Measurements from ENCODE around the gene RNF44. TPM values are rescaled to one million over a fixed set of nuclear protein-coding genes. Genes with fewer than 3 reads are reported as not detected.

Gene RNF44
- total RNA-seq, 1 experiment from 2014 or later: 19.2 TPM

DNA sequence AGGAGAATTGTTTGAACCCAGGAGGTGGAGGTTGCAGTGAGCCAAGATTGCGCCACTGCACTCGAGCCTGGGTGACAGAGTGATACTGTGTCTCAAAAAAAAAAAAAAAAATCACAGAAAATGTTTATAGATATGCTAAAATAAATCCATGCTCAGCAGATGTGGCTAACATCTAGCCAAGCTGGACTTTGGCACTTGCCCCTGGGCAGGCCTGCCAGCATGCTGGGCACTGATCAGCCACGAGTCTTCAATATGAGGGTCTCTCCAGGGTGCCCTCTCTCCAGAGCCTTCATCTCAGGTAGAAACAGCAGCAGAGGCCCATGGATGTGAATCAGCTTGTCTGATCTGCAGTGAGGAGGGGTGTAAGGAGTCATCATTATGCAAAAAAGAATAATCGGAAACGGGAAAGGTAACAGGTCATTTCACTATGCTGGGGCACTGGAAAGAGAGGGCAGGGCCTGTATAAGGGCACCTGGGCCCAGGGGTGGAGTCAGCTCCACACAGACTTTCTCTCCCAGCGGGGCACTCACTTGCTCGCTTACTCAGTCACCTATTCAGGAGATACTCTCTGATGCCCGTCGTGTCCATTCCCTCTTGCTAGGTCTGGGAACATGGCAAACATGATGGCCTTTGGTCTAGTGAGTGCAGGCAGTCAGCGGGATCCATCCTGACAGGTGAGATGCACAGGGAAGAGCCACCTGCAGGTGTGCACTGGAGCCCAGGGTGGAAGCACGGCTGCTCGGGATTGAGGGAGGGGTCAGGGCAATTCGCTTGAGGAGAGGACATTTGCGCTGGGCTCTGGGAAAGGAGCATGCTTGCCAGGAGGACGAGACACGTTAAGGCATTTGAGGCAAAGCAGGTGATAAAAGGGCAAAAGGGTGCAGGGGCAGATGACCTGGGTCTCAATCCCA, 17.1 kb downstream of the RNF44 start:
- no peaks in the 10 kb centered on the region for H3K36me3 ChIP-seq (ENCODE audit: low read depth, low read length)
- H2AFZ ChIP-seq (ENCODE audit: low read length): no peak overlapping the region
- ATAC-seq (no peak), DNase-seq (no peak)
- no peaks in the 10 kb centered on the region for H3K9me2 ChIP-seq (replicated peaks; ENCODE audit: low read length)
- H3K9ac ChIP-seq (ENCODE audit: low read length): no peak overlapping the region
- BruUV-seq (replicated peaks): no TSS peak
- intact Hi-C loops (cut with micrococcal nuclease): no loop called here
- H3K27me3 ChIP-seq (ENCODE audit: low read length): no peaks in the 10 kb centered on the region
- H3K9me3 ChIP-seq (ENCODE audit: low read length): no peaks in the 10 kb centered on the region
- H3K4me1 ChIP-seq (ENCODE audit: insufficient read depth, low read length): no peaks in the 10 kb centered on the region
- no peak overlapping the region for H3K4me2 ChIP-seq (ENCODE audit: low read length)
- CTCF ChIA-PET: interaction anchor here (0.6 kb wide), 1 partner anchor 552 kb away, joined by 3 read pairs; no protein-coding TSS in a partner anchor
- H4K20me1 ChIP-seq (ENCODE audit: low read length): no peaks in the 10 kb centered on the region
- H3K27ac ChIP-seq (ENCODE audit: low read length): no peak overlapping the region
- no peaks in the 10 kb centered on the region for H3K79me2 ChIP-seq (ENCODE audit: low read length)
- POLR2A ChIA-PET (ENCODE audit: unreplicated experiment): no interaction called here
- H3F3A ChIP-seq (ENCODE audit: low read length, unreplicated experiment): no peaks in the 10 kb centered on the region
- no peak overlapping the region for H3K4me3 ChIP-seq (ENCODE audit: low read length)
- no peak for TF ChIP-seq EZH2 (IDR thresholded peaks at IDR 0.05; ENCODE audit: low read length, unreplicated experiment)
- TF ChIP-seq, protein P1, sequence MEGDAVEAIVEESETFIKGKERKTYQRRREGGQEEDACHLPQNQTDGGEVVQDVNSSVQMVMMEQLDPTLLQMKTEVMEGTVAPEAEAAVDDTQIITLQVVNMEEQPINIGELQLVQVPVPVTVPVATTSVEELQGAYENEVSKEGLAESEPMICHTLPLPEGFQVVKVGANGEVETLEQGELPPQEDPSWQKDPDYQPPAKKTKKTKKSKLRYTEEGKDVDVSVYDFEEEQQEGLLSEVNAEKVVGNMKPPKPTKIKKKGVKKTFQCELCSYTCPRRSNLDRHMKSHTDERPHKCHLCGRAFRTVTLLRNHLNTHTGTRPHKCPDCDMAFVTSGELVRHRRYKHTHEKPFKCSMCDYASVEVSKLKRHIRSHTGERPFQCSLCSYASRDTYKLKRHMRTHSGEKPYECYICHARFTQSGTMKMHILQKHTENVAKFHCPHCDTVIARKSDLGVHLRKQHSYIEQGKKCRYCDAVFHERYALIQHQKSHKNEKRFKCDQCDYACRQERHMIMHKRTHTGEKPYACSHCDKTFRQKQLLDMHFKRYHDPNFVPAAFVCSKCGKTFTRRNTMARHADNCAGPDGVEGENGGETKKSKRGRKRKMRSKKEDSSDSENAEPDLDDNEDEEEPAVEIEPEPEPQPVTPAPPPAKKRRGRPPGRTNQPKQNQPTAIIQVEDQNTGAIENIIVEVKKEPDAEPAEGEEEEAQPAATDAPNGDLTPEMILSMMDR (conservative IDR thresholded peaks at IDR 0.05; ENCODE audit: low read depth, low read length): no peak
- TF ChIP-seq EZH2phosphoT487 (IDR thresholded peaks at IDR 0.05; ENCODE audit: borderline replicate concordance, low read length): no peak

- BruUV-seq (replicated peaks): no TSS peak
- H3K4me3 ChIP-seq (ENCODE audit: low read length): no peak overlapping the region
- POLR2A ChIA-PET (ENCODE audit: unreplicated experiment): no interaction called here
These were observed 20.0 kb downstream of the RNF44 start for GRCh38 chr5:176517053-176517661.

More at GRCh38 chr5:176517053-176517661, 20.0 kb downstream of the RNF44 start:
- Histone ChIP-seq H3K27ac (ENCODE audit: low read length) (no peak overlapping the region), H3F3A (ENCODE audit: low read length, unreplicated experiment) (no peaks in the 10 kb centered on the region), H3K9me3 (ENCODE audit: low read length) (no peaks in the 10 kb centered on the region), H3K27me3 (ENCODE audit: low read length) (no peaks in the 10 kb centered on the region), H3K36me3 (ENCODE audit: low read depth, low read length) (no peaks in the 10 kb centered on the region), H3K4me1 (ENCODE audit: insufficient read depth, low read length) (no peaks in the 10 kb centered on the region), H3K79me2 (ENCODE audit: low read length) (no peaks in the 10 kb centered on the region), H3K4me2 (ENCODE audit: low read length) (no peak overlapping the region), H3K9me2 (replicated peaks; ENCODE audit: low read length) (no peaks in the 10 kb centered on the region), H4K20me1 (ENCODE audit: low read length) (no peaks in the 10 kb centered on the region), H2AFZ (ENCODE audit: low read length) (no peak overlapping the region), H3K9ac (ENCODE audit: low read length) (no peak overlapping the region)
- CTCF ChIA-PET: interaction anchor here (0.6 kb wide), 1 partner anchor 143 kb away, joined by 4 read pairs; no protein-coding TSS in a partner anchor
- TF ChIP-seq, protein P1 (conservative IDR thresholded peaks at IDR 0.05; ENCODE audit: low read depth, low read length): no peak
- no peak for ATAC-seq
- intact Hi-C loops (cut with micrococcal nuclease): no loop called here
- DNase-seq: no peak

All from PC-3 (cell line).